HepG2 (cell line): Measurements from ENCODE around the gene ZG16B. TPM values are rescaled to one million over a fixed set of nuclear protein-coding genes. Genes with fewer than 3 reads are reported as not detected.

Experiments used
- ATAC-seq: fragments of 200-7000 bp; cut with Tn5 transposase; 3 replicates; pipeline ENCODE4 v1.9.1; 2020; ENCODE audit warnings: mild to moderate bottlenecking, moderate library complexity
- BruUV-seq: library from RNA; stranded (reverse); fragments of 400-500 nt; replicated peaks from 2 replicates; lab custom pipeline; 2021; lab: Mats Ljungman, UMichigan
- CTCF ChIA-PET: fragments of 300-600 bp; formaldehyde crosslinking; extraction: SDS; loops from one replicate; lab custom pipeline; 2021; ENCODE audit warnings: low total read pairs, inconsistent platforms, low intra/inter-chr PET ratio; lab: Yijun Ruan, JAX
- POLR2A ChIA-PET: fragments of 350-600 bp; sonication (Branson Sonifier 250); formaldehyde crosslinking; loops from one replicate; lab custom pipeline; 2020; ENCODE audit warnings: antibody characterized with exemption, inconsistent platforms; lab: Yijun Ruan, JAX
- DNase-seq: peaks from one replicate; pipeline ENCODE4 v3.0.0-alpha.2; 2015; ENCODE audit warnings: low spot score
- FAIRE-seq: peaks from 3 replicates; lab custom pipeline; 2011; peaks lifted over from hg19 to GRCh38; lab: Jason Lieb, UNC
- H2AFZ ChIP-seq: one replicate; pipeline ENCODE4 v1.6.1; 2011; ENCODE audit warnings: low read length, inconsistent platforms
- H3K27ac ChIP-seq: fragments of 300-600 bp; 3 replicates; pipeline ENCODE4 v1.8.0; 2011; ENCODE audit warnings: mixed run types, mild to moderate bottlenecking, mixed read lengths, low read length, inconsistent platforms; ENCODE audit not compliant: insufficient read depth; ENCODE audit errors: extremely low read length
- H3K27me3 ChIP-seq, 2 experiments: fragments of 200-600 bp in 1 of 2; 2 replicates in 1 of 2; 3 replicates in 1 of 2; pipeline versions ENCODE4 v1.6.0 to v1.8.0; 2011; ENCODE audit warnings: low read length in 2 of 2, mild to moderate bottlenecking in 2 of 2, moderate library complexity in 2 of 2, inconsistent platforms in 1 of 2; ENCODE audit not compliant: insufficient read depth in 2 of 2, control insufficient read depth in 1 of 2
- H3K36me3 ChIP-seq, 2 experiments: fragments of 200-600 bp in 1 of 2; replicated peaks in 1 of 2; 2 replicates in 1 of 2; 3 replicates in 1 of 2; pipeline versions ENCODE4 v1.5.1 to v1.8.0; 2011; ENCODE audit warnings: low read length in 2 of 2, inconsistent platforms in 1 of 2; ENCODE audit not compliant: insufficient read depth in 2 of 2, control insufficient read depth in 1 of 2
- H3K4me1 ChIP-seq: 2 replicates; pipeline ENCODE4 v1.5.1; 2012; ENCODE audit warnings: low read length, inconsistent platforms; ENCODE audit not compliant: insufficient read depth
- H3K4me2 ChIP-seq: 2 replicates; pipeline ENCODE4 v1.6.0; 2011; ENCODE audit warnings: low read depth, low read length, inconsistent platforms
- H3K4me3 ChIP-seq, 3 experiments: fragments of 200-600 bp in 1 of 3; sonication (generic), shearing (Covaris generic) in 1 of 3; replicated peaks in 1 of 3; 2 replicates each; pipeline ENCODE4 v1.5.1; 2011 to 2016; ENCODE audit warnings: low read length in 3 of 3, inconsistent platforms in 2 of 3, low read depth in 2 of 3, mild to moderate bottlenecking in 2 of 3, control low read depth in 1 of 3, mixed read lengths in 1 of 3; ENCODE audit not compliant: insufficient read depth in 1 of 3
- H3K79me2 ChIP-seq: one replicate; pipeline ENCODE4 v1.6.1; 2011; ENCODE audit warnings: low read length, inconsistent platforms; ENCODE audit not compliant: insufficient read depth
- H3K9ac ChIP-seq: 2 replicates; pipeline ENCODE4 v1.6.0; 2011; ENCODE audit warnings: mild to moderate bottlenecking, low read depth, low read length, inconsistent platforms; ENCODE audit not compliant: insufficient read depth
- H3K9me3 ChIP-seq: 2 replicates; pipeline ENCODE4 v1.5.1; 2012; ENCODE audit warnings: mild to moderate bottlenecking, low read length
- H4K20me1 ChIP-seq: 2 replicates; pipeline ENCODE4 v1.6.0; 2011; ENCODE audit warnings: inconsistent platforms, mild to moderate bottlenecking, low read length, moderate library complexity; ENCODE audit not compliant: insufficient read depth
- ARNT2 ChIP-seq: sonication (generic); formaldehyde crosslinking; IDR thresholded peaks from 2 replicates; pipeline ENCODE4 v1.8.0; 2022; ENCODE audit warnings: mild to moderate bottlenecking, low read depth, missing genetic modification reagents, moderate library complexity
- DMAP1 ChIP-seq: IDR thresholded peaks from 2 replicates; pipeline ENCODE4 v1.6.1; 2016
- HDAC2 ChIP-seq: sonication (generic); formaldehyde crosslinking; IDR thresholded peaks from 2 replicates; pipeline ENCODE4 v1.4.0; 2020; ENCODE audit warnings: missing genetic modification reagents
- HNF4A ChIP-seq: sonication (generic); formaldehyde crosslinking; IDR thresholded peaks from 2 replicates; pipeline ENCODE4 v1.4.0; 2020; ENCODE audit warnings: missing genetic modification reagents
- HNF4G ChIP-seq, 2 experiments: sonication (generic) in 1 of 2; formaldehyde crosslinking in 1 of 2; IDR thresholded peaks; 2 replicates each; pipeline versions ENCODE4 v1.4.0 to v1.6.1; 2011 to 2020; ENCODE audit warnings: borderline replicate concordance in 2 of 2, low read depth in 2 of 2, mild to moderate bottlenecking in 2 of 2, low read length in 1 of 2, missing genetic modification reagents in 1 of 2, moderate library complexity in 1 of 2
- HOXD1 ChIP-seq: sonication (generic); formaldehyde crosslinking; IDR thresholded peaks from 2 replicates; pipeline ENCODE4 v1.5.0; 2020; ENCODE audit warnings: missing genetic modification reagents
- KDM5B ChIP-seq: sonication (generic); formaldehyde crosslinking; IDR thresholded peaks from 2 replicates; pipeline ENCODE4 v1.4.0; 2020; ENCODE audit warnings: missing genetic modification reagents, mild to moderate bottlenecking, borderline replicate concordance
- MIER2 ChIP-seq: IDR thresholded peaks from 2 replicates; pipeline ENCODE4 v1.6.1; 2016; ENCODE audit warnings: missing biosample characterization, missing genetic modification reagents
- MIER3 ChIP-seq: IDR thresholded peaks from 2 replicates; pipeline ENCODE4 v1.6.1; 2016; ENCODE audit warnings: missing compliant biosample characterization, borderline replicate concordance
- ONECUT2 ChIP-seq: sonication (generic); formaldehyde crosslinking; IDR thresholded peaks from 2 replicates; pipeline ENCODE4 v1.4.0; 2020; ENCODE audit warnings: missing genetic modification reagents
- SRSF4 ChIP-seq: fragments of 200-400 bp; formaldehyde crosslinking; IDR thresholded peaks from one replicate; pipeline ENCODE4 v1.6.1; 2018; ENCODE audit warnings: mild to moderate bottlenecking, low read depth, low read length, moderate library complexity; ENCODE audit not compliant: poor library complexity, severe bottlenecking
- SSRP1 ChIP-seq: IDR thresholded peaks from 2 replicates; pipeline ENCODE4 v1.6.1; 2016; ENCODE audit warnings: control low read depth
- ZKSCAN5 ChIP-seq: sonication (generic); formaldehyde crosslinking; IDR thresholded peaks from 2 replicates; pipeline ENCODE4 v1.5.1; 2020; ENCODE audit warnings: mild to moderate bottlenecking, missing genetic modification reagents
- ZMYM4 ChIP-seq: sonication (generic); formaldehyde crosslinking; IDR thresholded peaks from 2 replicates; pipeline ENCODE4 v1.8.1; 2023; ENCODE audit warnings: mild to moderate bottlenecking, missing genetic modification reagents
- ZNF225 ChIP-seq: sonication (generic); formaldehyde crosslinking; IDR thresholded peaks from 2 replicates; pipeline ENCODE4 v1.4.0; 2020; ENCODE audit warnings: mild to moderate bottlenecking, missing genetic modification reagents
- ZNF513 ChIP-seq: sonication (generic); formaldehyde crosslinking; conservative IDR thresholded peaks from 2 replicates; pipeline ENCODE4 v1.5.0; 2020; ENCODE audit warnings: missing genetic modification reagents
- ZNF652 ChIP-seq: IDR thresholded peaks from 2 replicates; pipeline ENCODE4 v1.6.1; 2016; ENCODE audit warnings: low read depth, borderline replicate concordance
- WGBS: methylation state at CpG from one replicate; pipeline ENCODE4 v1.1.6; 2017; ENCODE audit warnings: low lambda C conversion rate; 5-methylcytosine and 5-hydroxymethylcytosine counted together
- in situ Hi-C: cut with HindIII; loops from 2 replicates; pipeline ENCODE4 v1.10.0; 2017; ENCODE audit warnings: low pct_unique_long_range_greater_than_20kb; ENCODE audit not compliant: extremely low pct_ligation_motif_present
- intact Hi-C: fragments of 100-400 bp; cut with micrococcal nuclease; formaldehyde crosslinking; loops from one replicate; pipeline ENCODE4 v1.10.0; 2022; ENCODE audit not compliant: unreplicated experiment
- polyA plus RNA-seq, 8 experiments: library from polyadenylated mRNA; depleted of rRNA in 3 of 8; stranded (reverse) in 7 of 8; unstranded in 1 of 8; fragments of >200 nt; fragmentation: Illumina TruSeq in 4 of 8; extraction: Trizol in 4 of 8; gene quantifications; 2 replicates each; pipeline versions ENCODE4 v1.2.1 to v1.2.3, GENCODE V29; 2011 to 2016; ENCODE audit warnings: low read depth in 4 of 8, missing spikeins in 1 of 8, mixed read lengths in 1 of 8; ENCODE audit not compliant: insufficient read depth in 1 of 8
- total RNA-seq, 5 experiments: library from RNA; depleted of rRNA; stranded (reverse); fragments of >200 nt; fragmentation: Illumina TruSeq; extraction: Trizol; gene quantifications; 2 replicates each; pipeline ENCODE4 v1.2.3, GENCODE V29; 2016; ENCODE audit warnings: low read depth in 1 of 5

The ZG16B gene
- total and polyA plus RNA-seq, 2 of the 13 experiments (the other 11 are each of a cell fraction or from before 2014, with no cell fraction given), result 1.5 to 11.3 TPM

GRCh38 chr16:2816751-2817339 lies 13.3 kb upstream of the ZG16B start, which contains the start of gene PRSS21 (continued):
- no peak for TF ChIP-seq MIER2 (CRISPR knock-in tag)

- 76% methylated on average over 66 of the region's 68 CpGs for WGBS
- no TSS peak for BruUV-seq
- Histone ChIP-seq H3K36me3 (no peaks in the 10 kb centered on the region), H3K27me3 (peaks cover 6 to 53% of the 10 kb centered on the region in 2 experiments), H3K79me2 (no peaks in the 10 kb centered on the region), H4K20me1 (no peaks in the 10 kb centered on the region), H3K9me3 (no peaks in the 10 kb centered on the region), H3K9ac (no peak overlapping the region), H2AFZ (no peak overlapping the region), H3K4me3 (no peak overlapping the region)
- DNase-seq, result no peak
- intact Hi-C loops (no loop called here), in situ Hi-C loops (no loop called here)
- ATAC-seq, result no peak
- CTCF ChIA-PET, result interaction anchor here (0.6 kb wide), 1 partner anchor 9 kb away, joined by 3 read pairs; no protein-coding TSS in a partner anchor
- POLR2A ChIA-PET, result no interaction called here
- FAIRE-seq, result no peak
- TF ChIP-seq DMAP1 (CRISPR knock-in tag) (no peak), ARNT2 (CRISPR knock-in tag) (no peak), ZNF513 (no peak), HNF4A (CRISPR knock-in tag) (no peak), MIER3 (CRISPR knock-in tag) (no peak), SSRP1 (CRISPR knock-in tag) (no peak), HNF4G (IDR thresholded peaks at IDR 0.05; ENCODE audit: borderline replicate concordance, low read depth, low read length) (no peak), HNF4G (CRISPR knock-in tag; IDR thresholded peaks at IDR 0.05; ENCODE audit: borderline replicate concordance, low read depth) (no peak), ZMYM4 (CRISPR knock-in tag) (no peak), ZNF225 (CRISPR knock-in tag) (no peak), HOXD1 (CRISPR knock-in tag) (no peak), KDM5B (CRISPR knock-in tag) (no peak), HDAC2 (CRISPR knock-in tag) (no peak), ZNF652 (no peak), SRSF4 (no peak), ONECUT2 (CRISPR knock-in tag) (no peak), ZKSCAN5 (CRISPR knock-in tag) (no peak)
- TF ChIP-seq, all 625 proteins: peak for 0
- no peak overlapping the region for H3K27ac ChIP-seq
- peaks cover 26% of the 10 kb centered on the region for H3K4me1 ChIP-seq
- H3K4me2 ChIP-seq, result no peak overlapping the region
These were observed 12.5 kb upstream of the ZG16B start for GRCh38 chr16:2817340-2818271.
